ENCODE data around the gene PHACTR1. TPM values are rescaled to one million over a fixed set of nuclear protein-coding genes. Genes with fewer than 3 reads are reported as not detected.

Gene PHACTR1
- polyA plus RNA-seq, 1 of the 3 experiments (the other 2 are of a cell fraction) = 0.12 TPM

- H3K36me3 ChIP-seq (replicated peaks in 1 of 2; ENCODE audit: control insufficient read depth in 1 of 2, insufficient read depth in 2 of 2, low read length in 1 of 2) = no peaks in the 10 kb centered on the region
- H3K9ac ChIP-seq = no peak overlapping the region
- no peak for TF ChIP-seq ELF1 (IDR thresholded peaks at IDR 0.05)
- no peak for TF ChIP-seq IRF3 (IDR thresholded peaks at IDR 0.05; ENCODE audit: low read depth, low read length)
- TF ChIP-seq TAF1 (IDR thresholded peaks at IDR 0.05; ENCODE audit: borderline replicate concordance, low read depth, low read length) = no peak
- TF ChIP-seq REST (IDR thresholded peaks at IDR 0.05; ENCODE audit: low read depth, low read length) = no peak
- no peak for TF ChIP-seq MEF2A (IDR thresholded peaks at IDR 0.05; ENCODE audit: borderline replicate concordance, low read depth)
- TF ChIP-seq EZH2phosphoT487 (IDR thresholded peaks at IDR 0.05; ENCODE audit: borderline replicate concordance, low read depth) = no peak
- no peak for TF ChIP-seq MXI1 (IDR thresholded peaks at IDR 0.05; ENCODE audit: low read depth, low read length)
- no peak for TF ChIP-seq FOXM1 (IDR thresholded peaks at IDR 0.05; ENCODE audit: low read depth)
- no peak for TF ChIP-seq RCOR1 (IDR thresholded peaks at IDR 0.05; ENCODE audit: low read length)
- no peak for TF ChIP-seq USF2 (IDR thresholded peaks at IDR 0.05; ENCODE audit: borderline replicate concordance, low read depth, low read length)
- TF ChIP-seq NFIC (IDR thresholded peaks at IDR 0.05; ENCODE audit: borderline replicate concordance) = no peak
- no peak overlapping the region for H3K27ac ChIP-seq (ENCODE audit: low read depth in 2 of 2, low read length in 1 of 2)
- WGBS (ENCODE audit: low lambda C conversion rate) = 42% methylated on average over 2 of the region's 2 CpGs
- H3K27me3 ChIP-seq (ENCODE audit: insufficient read depth) = no peaks in the 10 kb centered on the region
- no peak overlapping the region for H3K4me3 ChIP-seq (ENCODE audit: low read depth in 2 of 2, low read length in 1 of 2)
- no peaks in the 10 kb centered on the region for H3F3A ChIP-seq (replicated peaks; ENCODE audit: insufficient read depth)
- no peaks in the 10 kb centered on the region for H3K9me3 ChIP-seq
- no peaks in the 10 kb centered on the region for H4K20me1 ChIP-seq (ENCODE audit: insufficient read depth)
- ChIA-PET POLR2A (no interaction called here), CTCF (no interaction called here)
- no peaks in the 10 kb centered on the region for H3K79me2 ChIP-seq (ENCODE audit: insufficient read depth)
- H3K9me2 ChIP-seq = no peaks in the 10 kb centered on the region
- H2AFZ ChIP-seq (ENCODE audit: low read depth) = no peak overlapping the region
- H3K4me2 ChIP-seq = no peak overlapping the region
- H3K4me1 ChIP-seq (ENCODE audit: control insufficient read depth in 1 of 2, insufficient read depth in 2 of 2, low read depth in 1 of 2, low read length in 1 of 2) = no peaks in the 10 kb centered on the region; a peak in 1 of 4 replicates
- DNase-seq = no peak
These were observed 431.2 kb downstream of the PHACTR1 start for GRCh38 chr6:13147782-13148181.

- H2AFZ ChIP-seq (ENCODE audit: low read depth) = no peak overlapping the region
- no peaks in the 10 kb centered on the region for H3K9me2 ChIP-seq
- CTCF ChIA-PET = no interaction called here
- H3K9me3 ChIP-seq = no peaks in the 10 kb centered on the region
- H3K79me2 ChIP-seq (ENCODE audit: insufficient read depth) = no peaks in the 10 kb centered on the region
- no peak for DNase-seq
- no peaks in the 10 kb centered on the region for H3K27me3 ChIP-seq (ENCODE audit: insufficient read depth)
- H3K36me3 ChIP-seq (replicated peaks in 1 of 2; ENCODE audit: control insufficient read depth in 1 of 2, insufficient read depth in 2 of 2, low read length in 1 of 2) = no peaks in the 10 kb centered on the region
- no peaks in the 10 kb centered on the region for H3K4me1 ChIP-seq (ENCODE audit: control insufficient read depth in 1 of 2, insufficient read depth in 2 of 2, low read depth in 1 of 2, low read length in 1 of 2)
- WGBS (ENCODE audit: low lambda C conversion rate) = 37% methylated on average over 4 of the region's 4 CpGs
- no peaks in the 10 kb centered on the region for H3F3A ChIP-seq (replicated peaks; ENCODE audit: insufficient read depth)
- no peak overlapping the region for H3K9ac ChIP-seq
- H3K4me3 ChIP-seq (ENCODE audit: low read depth in 2 of 2, low read length in 1 of 2) = no peak overlapping the region
- H4K20me1 ChIP-seq (ENCODE audit: insufficient read depth) = no peaks in the 10 kb centered on the region
- POLR2A ChIA-PET = no interaction called here
- H3K4me2 ChIP-seq = no peak overlapping the region
- H3K27ac ChIP-seq (ENCODE audit: low read depth in 2 of 2, low read length in 1 of 2) = no peak overlapping the region
- TF ChIP-seq ZBTB33 (IDR thresholded peaks at IDR 0.05; ENCODE audit: borderline replicate concordance, low read depth) = no peak
- TF ChIP-seq YY1 (IDR thresholded peaks at IDR 0.05; ENCODE audit: low read depth) = no peak
- TF ChIP-seq USF1 (IDR thresholded peaks at IDR 0.05; ENCODE audit: borderline replicate concordance, low read depth) = no peak
- TF ChIP-seq NRF1 (IDR thresholded peaks at IDR 0.05; ENCODE audit: low read depth, low read length) = no peak
- TF ChIP-seq SIN3A (IDR thresholded peaks at IDR 0.05; ENCODE audit: borderline replicate concordance, low read depth, low read length) = no peak
- no peak for TF ChIP-seq FOXJ3 (CRISPR knock-in tag; IDR thresholded peaks at IDR 0.05)
- no peak for TF ChIP-seq TCF12 (IDR thresholded peaks at IDR 0.05)
- no peak for TF ChIP-seq SMC3 (IDR thresholded peaks at IDR 0.05; ENCODE audit: low read depth, low read length)
- no peak for TF ChIP-seq IRF3 (IDR thresholded peaks at IDR 0.05; ENCODE audit: low read depth, low read length)
- TF ChIP-seq JUND (IDR thresholded peaks at IDR 0.05) = no peak
These were observed 436.2 kb downstream of the PHACTR1 start for GRCh38 chr6:13152764-13153163.

Data from SK-N-SH (cell line).